ENCODE measurements around the gene DEGS2.

The DEGS2 gene

DNA sequence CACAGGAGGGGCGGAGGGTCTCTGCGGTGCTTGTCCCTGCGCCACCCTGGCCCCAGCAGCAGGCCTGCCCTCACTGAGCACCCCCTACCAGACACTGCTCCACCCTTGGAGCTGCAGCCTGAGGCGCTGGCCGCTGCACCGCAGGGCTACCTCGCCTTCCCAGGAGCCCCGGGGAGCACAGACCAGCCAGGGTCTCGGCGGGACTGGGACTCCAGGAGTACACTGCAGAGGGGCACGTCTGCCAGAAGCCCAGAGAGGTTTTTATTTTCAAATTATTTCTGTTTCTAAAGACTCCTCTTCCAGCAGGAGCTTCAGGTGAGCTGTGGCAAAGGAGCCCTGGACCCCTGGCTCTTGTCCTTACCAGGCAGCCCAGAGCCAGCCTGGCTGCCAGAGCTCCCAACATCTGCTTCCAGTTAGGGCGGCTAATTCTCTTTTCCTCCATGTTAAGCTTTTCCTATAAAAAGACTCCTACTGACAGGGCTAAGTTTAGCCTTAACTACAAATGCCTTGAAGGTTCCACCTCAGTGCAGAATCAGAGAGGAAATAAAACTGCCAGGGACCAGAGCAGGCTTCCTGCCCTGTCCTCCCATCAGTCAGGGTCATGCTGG is 26.4 kb downstream of the DEGS2 start:
- no peak for DNase-seq (ENCODE audit: low read depth in 2 of 2, low spot score in 1 of 2)

DNA sequence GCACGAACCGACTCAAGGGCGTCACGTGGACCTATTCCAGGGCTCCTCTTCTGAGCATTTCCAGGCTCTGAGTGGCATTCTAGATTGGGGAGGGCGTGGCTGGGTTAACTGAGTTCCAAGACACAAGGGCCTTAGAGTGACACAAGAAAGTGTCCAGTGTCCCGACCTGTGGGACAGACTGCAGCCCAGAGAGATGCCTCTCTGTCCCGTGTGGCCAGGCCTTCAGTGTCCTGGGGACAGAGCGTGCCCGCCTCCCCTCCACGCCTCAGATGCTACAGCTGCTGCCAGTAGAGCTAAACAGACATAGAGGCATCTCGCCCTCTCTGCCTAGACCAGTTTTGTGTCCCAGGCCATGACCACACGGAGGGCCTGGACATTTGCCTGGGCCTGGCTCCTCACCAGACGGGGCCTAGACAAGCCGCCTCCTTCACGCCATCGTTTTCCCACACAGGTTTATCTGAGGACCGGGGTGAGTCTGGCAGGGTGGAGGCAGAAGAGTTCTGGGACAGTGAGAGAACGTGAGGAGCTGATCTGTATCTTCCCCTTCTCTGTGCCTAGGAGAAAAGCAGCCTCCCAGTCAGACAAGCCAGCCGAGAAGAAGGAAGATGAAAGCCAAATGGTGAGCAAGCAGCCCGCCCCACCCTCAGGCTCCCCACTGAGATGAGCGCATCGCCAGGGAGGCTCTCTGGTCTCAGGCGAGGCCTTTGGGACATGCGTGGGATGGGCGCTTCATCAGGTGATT is 27.1 kb downstream of the DEGS2 start:
- no peak for DNase-seq (ENCODE audit: low read depth in 2 of 2, low spot score in 1 of 2)

DNA sequence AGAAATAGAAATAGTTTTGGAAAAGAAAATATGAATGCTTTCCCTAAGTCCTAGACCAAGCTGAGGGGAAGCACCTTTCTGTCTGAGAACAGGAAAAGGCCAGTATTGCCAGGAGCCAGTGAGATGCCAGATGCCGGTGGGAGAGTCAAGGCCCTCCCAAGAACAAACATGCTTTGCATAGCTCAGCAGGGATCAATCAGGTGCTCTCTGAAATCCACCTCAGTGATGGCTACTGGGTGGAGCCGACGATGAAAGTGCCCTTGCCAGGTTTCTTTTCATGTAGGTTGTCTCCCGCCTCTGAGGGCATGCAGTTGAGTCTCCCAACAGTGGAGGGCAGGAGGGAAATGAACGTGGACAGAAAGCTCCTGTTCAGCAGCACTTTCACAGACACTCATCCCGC is 28.3 kb downstream of the DEGS2 start:
- DNase-seq (ENCODE audit: low read depth in 2 of 2, low spot score in 1 of 2): no peak

DNA sequence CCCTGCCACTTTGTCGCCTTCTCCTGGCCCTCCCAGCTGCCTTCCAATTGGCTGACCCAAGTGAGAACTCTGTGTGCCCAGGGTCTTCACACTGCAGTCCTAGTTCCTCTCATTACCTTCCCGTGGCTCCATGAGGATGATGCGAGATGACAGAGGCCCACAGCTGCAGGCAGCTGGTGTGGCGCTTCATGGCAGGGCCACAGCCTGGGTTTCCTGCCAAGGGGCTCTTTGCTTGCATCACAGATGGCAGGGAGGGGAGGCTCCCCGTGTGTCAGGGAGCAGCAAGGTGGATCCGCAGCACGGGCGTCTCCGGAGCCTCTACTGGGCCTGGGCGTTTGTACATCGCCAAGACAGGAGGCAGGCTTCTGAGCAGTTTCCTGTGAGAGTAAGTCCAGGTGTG is 28.9 kb downstream of the DEGS2 start:
- no peak for DNase-seq (ENCODE audit: low read depth in 2 of 2, low spot score in 1 of 2)

DNA sequence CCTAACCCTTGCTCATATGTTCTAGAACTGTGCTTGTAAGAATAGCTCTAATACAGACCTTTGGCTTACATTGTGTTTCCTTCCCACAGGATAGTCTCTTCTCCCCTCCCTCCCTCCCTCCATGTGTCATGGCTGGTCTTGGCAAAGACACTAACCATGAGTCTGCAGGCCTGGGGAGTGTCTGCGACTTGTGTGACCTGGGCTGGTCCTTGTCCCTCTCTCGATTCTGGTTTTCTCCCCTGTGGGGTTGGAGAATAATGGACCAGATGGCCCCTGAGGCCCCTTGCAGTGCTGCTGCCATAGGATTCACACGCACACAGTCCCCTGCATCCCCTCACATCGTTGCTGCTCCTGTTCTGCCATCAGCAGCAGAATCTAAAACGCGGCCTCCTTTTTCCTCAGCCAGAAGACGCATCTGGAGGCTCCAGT is 30.3 kb downstream of the DEGS2 start:
- no peak for DNase-seq (ENCODE audit: low read depth in 2 of 2, low spot score in 1 of 2)

DNA sequence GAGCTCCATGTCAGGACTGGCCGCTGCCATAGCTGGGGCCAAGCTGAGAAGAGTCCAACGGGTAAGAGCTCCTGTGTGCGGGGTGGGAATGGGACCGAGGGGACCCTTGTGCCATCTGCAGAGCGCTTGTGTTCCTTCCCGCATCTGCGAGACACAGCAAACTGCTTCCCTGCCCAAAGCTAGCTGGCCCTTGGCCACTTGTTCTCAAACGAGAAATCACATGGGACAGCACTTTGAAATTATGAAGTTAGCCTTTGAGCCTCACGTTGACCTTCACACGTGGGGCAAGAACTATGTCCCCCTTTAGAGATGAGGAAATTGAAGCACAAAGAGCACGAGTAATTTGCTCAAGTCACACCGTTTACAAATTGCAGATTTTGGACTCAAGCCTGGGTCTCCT is 30.8 kb downstream of the DEGS2 start:
- no peak for DNase-seq (ENCODE audit: low read depth in 2 of 2, low spot score in 1 of 2)

DNA sequence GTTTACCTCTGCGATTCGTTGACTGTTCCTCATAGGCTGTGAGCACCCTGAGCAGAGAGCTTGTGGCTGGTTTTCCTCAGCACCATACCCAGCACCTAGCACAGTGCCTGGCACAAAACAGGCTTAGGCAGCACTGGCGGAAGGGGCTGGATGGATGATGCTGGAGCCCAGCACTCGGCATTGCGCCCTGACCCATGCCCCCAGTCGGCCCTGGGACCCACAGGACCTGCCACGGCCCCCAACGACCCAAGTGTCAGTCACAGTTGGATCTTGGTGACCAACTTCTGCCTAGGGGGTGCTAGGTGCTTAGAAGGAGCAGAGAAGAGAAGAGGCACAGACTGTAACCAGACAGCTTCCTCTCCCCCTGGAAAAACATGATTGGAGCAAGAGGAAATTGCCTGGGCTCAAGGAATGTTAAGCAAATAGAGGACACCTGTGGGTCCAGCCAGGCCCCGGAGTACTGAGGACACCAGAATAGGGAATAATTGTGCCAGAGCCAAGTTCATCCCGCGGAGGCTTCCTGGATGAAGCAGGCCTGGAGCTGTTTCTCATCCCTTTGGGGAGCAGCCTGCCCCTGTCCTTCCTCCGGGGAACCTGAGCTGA is 31.5 kb downstream of the DEGS2 start:
- DNase-seq (ENCODE audit: low read depth in 2 of 2, low spot score in 1 of 2): no peak

DNA sequence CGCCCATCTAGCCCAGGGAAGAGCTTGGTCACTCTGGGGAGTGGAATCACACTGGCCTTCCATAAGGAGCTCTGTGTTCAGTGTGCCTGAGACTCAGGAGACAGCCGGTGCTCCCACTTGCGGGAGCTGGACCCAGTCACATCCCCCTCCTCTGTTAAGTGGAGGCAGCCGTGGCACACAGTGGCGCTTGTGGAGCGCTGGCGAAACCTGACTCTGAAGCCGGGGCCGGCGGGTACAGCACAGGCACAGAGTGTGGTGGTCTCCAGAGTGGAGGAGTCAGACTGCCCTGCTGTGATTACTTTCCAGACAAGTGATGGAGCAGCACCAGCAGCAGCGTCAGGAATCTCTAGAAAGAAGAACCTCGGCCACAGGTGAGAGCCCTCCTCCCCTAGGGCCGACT is 33.0 kb downstream of the DEGS2 start:
- DNase-seq (ENCODE audit: low read depth in 2 of 2, low spot score in 1 of 2): no peak

DNA sequence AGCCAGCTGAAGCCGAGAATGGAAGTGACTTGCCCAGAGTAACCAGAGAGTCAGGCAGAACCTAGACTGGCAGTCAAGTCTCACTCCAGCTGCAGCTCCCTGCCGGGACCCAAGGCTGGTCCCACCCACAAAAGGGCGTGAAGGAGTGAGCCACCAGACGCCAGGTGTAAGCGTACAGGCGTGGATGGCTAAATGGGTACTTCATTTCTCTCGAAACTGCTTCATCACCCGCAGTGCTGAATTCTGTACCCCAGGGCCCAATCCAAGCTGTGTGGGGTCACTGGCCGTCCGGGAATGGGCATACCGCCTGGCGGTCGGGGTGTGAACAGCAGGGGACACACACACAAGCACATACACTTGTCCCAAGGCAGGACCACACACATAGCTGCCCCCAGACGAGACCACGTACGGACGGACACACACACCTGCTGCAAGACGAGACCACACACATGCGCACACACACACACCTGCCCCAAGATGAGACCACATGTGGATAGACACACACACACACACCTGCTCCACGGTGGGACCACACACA is 34.8 kb downstream of the DEGS2 start:
- DNase-seq (ENCODE audit: low read depth in 2 of 2, low spot score in 1 of 2): no peak

DNA sequence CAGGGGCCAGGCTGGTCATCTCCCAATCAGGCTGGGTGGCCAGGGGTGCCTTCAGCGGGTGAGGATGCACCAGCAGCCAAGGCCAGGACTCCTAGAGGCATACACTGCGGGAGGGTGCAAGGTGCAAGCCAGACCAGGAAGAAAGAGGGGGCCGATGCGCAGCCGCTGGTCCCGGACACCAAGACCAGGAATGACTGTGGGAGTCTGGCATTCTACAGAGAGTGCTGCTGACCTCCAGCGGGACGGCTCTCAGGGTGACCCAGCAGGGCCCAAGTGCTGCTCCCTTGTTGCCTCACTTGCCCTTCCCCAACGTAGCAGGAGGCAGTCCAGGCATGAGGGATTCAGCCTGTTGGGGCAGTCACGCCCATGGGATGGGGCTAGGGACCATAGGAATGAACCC is 35.8 kb downstream of the DEGS2 start:
- DNase-seq (ENCODE audit: low read depth in 2 of 2, low spot score in 1 of 2): no peak

DNA sequence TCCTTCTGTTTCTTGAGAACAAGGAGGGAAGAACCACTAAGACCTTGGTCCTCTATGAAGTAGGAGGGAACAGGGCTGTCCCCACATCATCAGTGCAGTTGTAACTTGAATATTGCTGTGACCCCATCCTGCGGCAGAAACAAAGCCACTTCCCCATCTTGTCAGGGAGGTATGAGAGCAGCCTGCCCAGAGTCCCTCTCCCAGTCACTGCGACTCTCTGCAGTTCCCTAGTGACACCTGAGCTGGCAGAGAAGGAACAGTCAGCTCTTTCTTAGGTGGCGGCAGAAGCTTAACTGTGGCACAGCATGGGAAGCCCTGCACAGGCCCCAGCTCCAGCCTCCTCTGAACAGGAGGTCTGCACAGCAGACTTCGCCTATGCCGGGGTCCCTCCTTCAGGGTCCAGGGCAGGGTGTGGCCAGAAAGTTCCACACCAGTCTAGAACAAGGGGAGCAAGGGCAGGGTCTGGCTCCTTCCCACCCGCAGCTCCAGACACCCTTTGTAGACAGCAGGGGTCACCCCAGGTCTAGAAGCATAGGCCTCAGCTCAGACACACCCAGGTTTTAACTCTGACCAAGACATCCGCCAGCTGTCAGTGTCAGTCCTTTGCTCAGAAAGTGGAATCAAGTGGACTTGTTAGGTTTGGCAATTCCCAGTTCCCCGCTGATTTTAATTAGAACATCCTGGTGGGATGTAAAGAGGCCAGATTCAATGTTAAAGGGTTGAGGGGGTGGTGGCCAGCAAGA is 36.8 kb downstream of the DEGS2 start:
- no peak for DNase-seq (ENCODE audit: low read depth in 2 of 2, low spot score in 1 of 2)

DNA sequence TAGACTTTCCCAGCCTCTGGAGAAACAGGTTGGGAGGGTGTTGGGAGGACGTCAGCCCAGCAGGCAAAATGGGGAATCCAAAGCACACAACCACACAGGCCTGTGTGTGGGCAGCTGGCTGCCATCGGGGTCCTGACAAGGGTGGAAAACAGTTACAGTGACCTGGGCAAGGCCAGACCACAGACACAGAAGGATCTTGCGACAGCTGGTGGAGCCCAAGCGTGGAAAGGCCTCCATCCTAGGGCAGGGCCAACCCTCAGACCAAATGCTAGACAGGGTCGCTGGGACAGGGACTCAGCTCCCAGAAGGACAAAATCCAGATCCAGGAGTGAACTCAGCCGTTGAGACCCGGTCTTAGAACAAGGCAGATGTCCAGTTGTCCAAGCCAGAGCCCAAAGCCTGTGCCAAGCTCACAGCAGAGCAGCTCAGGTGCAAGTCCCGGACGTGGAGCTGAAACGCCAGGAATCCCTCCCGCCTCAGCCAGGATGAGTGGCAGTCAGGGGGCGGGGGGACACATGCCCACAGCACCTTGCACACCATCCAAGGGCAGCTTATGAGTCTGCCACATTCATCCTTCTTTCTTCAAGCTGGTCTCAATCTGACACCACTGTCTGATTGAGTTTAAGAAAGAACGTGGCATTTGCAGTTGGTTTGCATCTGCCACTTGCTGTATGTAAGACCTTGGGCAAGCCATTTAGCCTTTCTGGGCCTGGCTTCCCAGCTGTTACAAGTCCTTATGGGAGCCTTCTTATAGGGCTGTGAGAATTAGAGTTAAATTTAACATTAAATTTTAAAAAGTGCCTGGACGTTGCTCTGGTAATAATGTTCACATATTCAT is 37.6 kb downstream of the DEGS2 start:
- DNase-seq (ENCODE audit: low read depth in 2 of 2, low spot score in 1 of 2): no peak

DNA sequence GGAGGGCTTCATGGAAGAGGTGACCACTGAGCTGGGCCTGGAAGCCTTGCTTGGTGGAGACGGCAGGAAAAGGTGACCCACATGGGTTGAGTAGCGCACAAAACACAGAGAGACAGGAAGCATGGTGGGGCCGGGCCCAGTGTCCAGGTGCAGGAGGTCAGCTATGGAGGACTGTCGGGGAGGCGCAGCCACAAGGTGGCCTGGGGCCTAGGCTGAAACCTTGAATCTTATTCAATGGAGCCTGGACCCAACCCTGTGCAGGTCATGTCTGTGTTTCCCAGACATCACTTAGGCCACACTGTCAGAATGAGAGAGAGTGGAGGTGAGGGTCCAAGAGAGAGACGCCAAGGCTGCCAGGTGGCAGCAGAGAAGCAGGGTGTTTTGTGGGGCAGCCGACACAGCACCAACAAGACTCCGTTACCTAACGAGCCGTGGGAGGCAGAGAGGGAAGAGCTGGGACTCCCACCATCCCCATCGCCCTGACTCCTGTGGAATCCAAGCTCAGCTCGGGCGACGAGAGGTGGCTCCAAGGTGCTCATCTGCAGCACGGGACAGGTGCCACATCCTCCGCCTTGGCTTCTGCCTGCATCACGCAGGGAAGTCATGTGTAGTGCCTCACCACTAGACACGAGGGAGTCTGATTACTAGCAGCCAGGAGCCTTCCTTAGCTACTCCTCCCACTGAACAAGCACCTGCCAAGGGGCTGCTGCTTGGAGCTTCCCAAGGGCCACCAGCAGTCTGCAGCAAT is 38.7 kb downstream of the DEGS2 start:
- no peak for DNase-seq (ENCODE audit: low read depth in 2 of 2, low spot score in 1 of 2)

DNA sequence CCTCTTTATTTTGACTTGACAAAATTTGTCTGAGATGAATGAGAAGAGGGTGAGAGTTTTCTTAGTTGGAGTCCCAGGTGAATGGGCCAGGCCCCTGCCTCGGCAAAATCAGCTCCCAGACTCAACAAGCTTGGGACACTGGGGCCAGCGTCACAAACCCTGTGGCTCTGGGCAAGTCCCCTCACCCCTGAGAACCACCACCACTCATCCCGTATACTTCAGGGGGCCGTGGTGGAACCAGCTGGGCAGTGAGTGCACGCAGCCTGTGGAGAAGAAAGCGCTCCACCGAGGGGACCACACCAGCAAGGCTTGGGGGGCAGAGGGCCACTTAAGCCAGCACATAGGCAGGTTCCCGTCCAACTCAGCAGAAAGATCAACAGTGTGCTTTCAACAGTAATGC is 40.2 kb downstream of the DEGS2 start:
- DNase-seq (ENCODE audit: low read depth in 2 of 2, low spot score in 1 of 2): no peak

DNA sequence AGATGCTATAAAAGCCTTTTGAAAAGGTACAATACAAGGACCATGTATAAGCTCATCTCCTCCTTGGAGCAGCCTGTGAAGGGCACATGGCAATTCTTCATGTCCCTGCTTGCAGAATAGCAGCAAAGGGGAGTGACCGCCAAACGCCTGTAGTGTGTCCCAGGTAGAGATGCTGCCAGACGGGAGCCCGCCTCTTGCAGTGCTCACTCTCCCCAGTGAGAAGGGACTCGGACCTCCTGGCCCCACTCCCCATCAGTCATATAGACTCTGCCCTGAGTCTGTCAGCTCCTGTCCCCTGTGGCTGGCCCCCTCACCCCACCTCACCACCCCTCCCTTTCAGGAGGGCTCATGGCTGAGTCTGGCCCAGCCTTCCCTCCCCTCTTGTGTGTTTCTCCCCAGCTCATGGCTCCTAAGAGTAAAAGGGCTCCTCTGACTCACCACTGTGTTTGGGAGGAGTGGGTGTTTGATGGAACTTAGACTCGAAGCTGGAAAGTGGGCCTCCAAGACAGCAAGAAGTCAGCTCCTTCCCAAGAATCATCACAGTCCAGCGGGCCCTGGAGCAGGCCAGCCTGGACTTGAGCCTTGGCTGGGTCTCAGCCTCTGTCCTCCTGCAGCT is 40.9 kb downstream of the DEGS2 start:
- no peak for DNase-seq (ENCODE audit: low read depth in 2 of 2, low spot score in 1 of 2)

DNA sequence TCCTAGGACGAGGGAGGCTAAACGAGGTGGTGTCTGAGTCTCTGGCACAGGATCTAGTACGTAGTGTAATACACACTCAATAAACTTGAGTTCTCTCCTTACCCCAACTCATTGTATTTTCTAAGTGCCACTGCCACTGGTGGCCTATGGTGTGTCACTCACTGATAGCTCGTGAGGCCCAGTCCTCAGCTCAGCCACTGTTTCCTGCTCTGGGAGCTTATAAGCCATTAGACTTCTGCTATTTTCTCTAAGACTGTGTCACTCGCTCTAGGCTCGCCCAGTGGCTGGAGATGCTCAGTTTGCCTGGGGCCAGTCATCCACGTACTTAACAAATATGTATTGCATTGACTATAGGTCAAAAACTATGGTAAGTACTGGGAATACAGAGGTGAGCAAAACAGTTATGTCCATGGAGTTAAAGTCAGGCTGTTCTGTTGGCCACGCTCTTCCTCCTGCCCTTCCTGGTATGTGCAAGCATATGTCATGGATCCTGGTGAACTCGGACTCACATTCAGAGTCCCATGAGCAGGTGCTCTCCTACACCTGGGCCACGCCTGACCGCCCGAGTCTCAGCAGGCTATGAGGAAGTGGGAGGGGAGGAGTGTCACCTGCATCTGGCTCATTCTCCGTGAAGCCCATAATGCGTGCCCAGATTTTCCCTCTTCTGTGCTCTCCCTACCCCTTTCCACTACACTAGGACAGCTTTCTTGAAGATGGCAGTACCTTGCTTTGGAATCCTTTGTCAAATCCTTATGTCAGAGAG is 41.6 kb downstream of the DEGS2 start:
- DNase-seq (ENCODE audit: low read depth in 2 of 2, low spot score in 1 of 2): no peak

DNA sequence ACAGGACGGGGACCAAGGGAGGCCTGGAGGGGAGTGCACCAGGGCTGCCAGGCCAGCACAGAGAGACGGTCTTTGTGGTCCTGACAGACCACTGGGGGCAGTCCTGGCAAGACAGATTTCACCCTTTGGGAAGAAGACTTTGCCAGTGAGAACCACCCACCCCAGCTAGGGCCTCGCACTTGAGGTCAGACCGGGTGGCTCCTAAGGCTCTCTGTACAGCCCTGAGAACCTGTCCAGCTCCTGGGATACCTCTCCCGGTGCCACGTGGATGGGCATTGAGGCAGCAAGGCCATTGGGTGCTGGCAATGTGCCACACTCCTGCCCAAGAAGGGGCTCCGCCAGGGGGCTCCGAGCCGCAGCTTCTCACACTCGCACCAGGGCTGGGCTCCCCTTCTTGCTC is 42.4 kb downstream of the DEGS2 start:
- DNase-seq (ENCODE audit: low read depth in 2 of 2, low spot score in 1 of 2): no peak

DNA sequence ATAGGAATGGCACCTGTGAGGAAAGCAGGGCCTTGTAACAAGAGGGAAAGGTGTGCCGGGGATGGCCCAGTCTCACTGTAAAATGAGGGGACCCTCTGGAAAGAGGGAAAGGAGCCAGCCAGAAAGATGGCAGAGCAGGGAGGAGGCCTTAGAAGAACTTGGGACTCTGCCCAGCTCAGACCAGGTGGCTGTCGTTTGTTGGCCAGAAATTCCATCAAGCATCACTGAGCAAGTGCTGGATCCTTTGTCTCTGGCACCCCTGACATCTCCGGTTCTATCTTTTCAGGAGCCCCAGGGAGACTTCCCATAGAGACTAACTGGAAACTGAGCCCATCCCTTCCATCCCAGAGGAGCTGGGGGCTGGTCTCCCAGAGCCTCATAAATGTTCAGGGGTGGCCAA is 43.3 kb downstream of the DEGS2 start:
- no peak for DNase-seq (ENCODE audit: low read depth in 2 of 2, low spot score in 1 of 2)

DNA sequence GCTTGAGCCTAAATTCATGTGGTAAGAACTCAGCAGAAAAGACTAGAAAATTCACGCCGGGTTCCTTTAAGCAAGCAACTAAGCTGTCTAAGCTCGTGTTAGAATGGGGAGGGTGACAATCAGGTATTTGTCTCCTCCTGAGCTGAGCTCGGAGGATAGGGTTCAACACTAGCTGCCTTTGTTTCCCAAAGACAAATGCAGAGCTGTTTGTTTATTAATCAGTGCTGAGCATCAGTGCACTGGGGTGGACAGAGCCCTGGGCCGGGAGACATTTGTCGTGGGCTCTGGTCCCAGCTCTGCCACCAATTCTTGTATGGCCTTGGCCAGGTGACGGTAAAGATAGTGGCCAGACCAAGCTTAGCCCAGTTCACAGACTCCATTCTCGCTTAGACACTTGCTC is 43.7 kb downstream of the DEGS2 start:
- DNase-seq (ENCODE audit: low read depth in 2 of 2, low spot score in 1 of 2): no peak

Data from stimulated activated CD8-positive, alpha-beta memory T cell treated with anti-CD3 and anti-CD28 coated beads, Interleukin-4, amount 100 ng/mL, for 1 hour (primary cell).